GM13976 (cell line): ENCODE data around the gene DNAJC10.
"Not testable (repeated sequence)": the region's sequence is repeated elsewhere in the genome, so short reads cannot be mapped to it uniquely, and the experiment has no call there.

Experiments
- DNase-seq: peaks from one replicate; pipeline ENCODE4 v3.0.0; 2012; ENCODE audit warnings: low spot score
- CTCF ChIP-seq: IDR thresholded peaks from 2 replicates; pipeline ENCODE4 v1.5.1; 2012; ENCODE audit warnings: borderline replicate concordance, mild to moderate bottlenecking; ENCODE audit not compliant: insufficient read depth; ENCODE audit errors: extremely low read depth, missing control alignments, control extremely low read depth
- in situ Hi-C: fragments of 300-500 bp; cut with MboI; formaldehyde crosslinking; loops from one replicate; pipeline ENCODE4 v1.12.0; 2022; ENCODE audit warnings: low sequenced_read_pairs, mixed read lengths, inconsistent platforms; ENCODE audit not compliant: unreplicated experiment

The DNAJC10 gene

GRCh38 chr2:182717816-182718215 lies 1.8 kb downstream of the DNAJC10 start:
- in situ Hi-C loops, result no loop called here
- DNase-seq, result no peak
- no peak for TF ChIP-seq CTCF

- no peak for TF ChIP-seq CTCF
- in situ Hi-C loops, result no loop called here
- DNase-seq, result no peak
These were observed 2.4 kb downstream of the DNAJC10 start for GRCh38 chr2:182718459-182718858.

- DNase-seq, in situ Hi-C loops: not testable (repeated sequence)
These were observed 3.1 kb downstream of the DNAJC10 start for GRCh38 chr2:182719116-182719515.

- no peak for DNase-seq
- in situ Hi-C loops, result no loop called here
- TF ChIP-seq CTCF, result no peak
These were observed 8.6 kb downstream of the DNAJC10 start for GRCh38 chr2:182724656-182725055.

GRCh38 chr2:182726473-182726872 lies 10.4 kb downstream of the DNAJC10 start:
- TF ChIP-seq CTCF, result no peak
- DNase-seq, result no peak
- in situ Hi-C loops, result no loop called here

- no peak for DNase-seq
- in situ Hi-C loops, result no loop called here
- no peak for TF ChIP-seq CTCF
These were observed 12.0 kb downstream of the DNAJC10 start for GRCh38 chr2:182728014-182728413.

GRCh38 chr2:182729710-182730339 lies 13.8 kb downstream of the DNAJC10 start:
- no peak for DNase-seq
- in situ Hi-C loops, result no loop called here
- TF ChIP-seq CTCF, result no peak
